IMR-90 (cell line): ENCODE results near the gene SLC25A33.
"Not testable (repeated sequence)": the region's sequence is repeated elsewhere in the genome, so short reads cannot be mapped to it uniquely, and the experiment has no call there.

Experiments used
- BHLHE40 ChIP-seq: fragments of 150-350 bp; IDR thresholded peaks from 2 replicates; pipeline ENCODE4 v1.6.1; 2016; ENCODE audit warnings: mild to moderate bottlenecking, low read depth, low read length
- CEBPB ChIP-seq: IDR thresholded peaks from 2 replicates; pipeline ENCODE4 v1.6.1; 2012; ENCODE audit warnings: low read depth, low read length, improper control_type of control experiment
- CTCF ChIP-seq: conservative IDR thresholded peaks from 2 replicates; pipeline ENCODE4 v1.5.1; 2012; ENCODE audit warnings: mild to moderate bottlenecking, low read depth, low read length, improper control_type of control experiment
- ELK1 ChIP-seq: fragments of 150-350 bp; IDR thresholded peaks from 2 replicates; pipeline ENCODE4 v1.6.1; 2016; ENCODE audit warnings: low read depth, mild to moderate bottlenecking, low read length, moderate library complexity, borderline replicate concordance
- FOS ChIP-seq: fragments of 150-350 bp; IDR thresholded peaks from 2 replicates; pipeline ENCODE4 v1.6.1; 2016; ENCODE audit warnings: low read depth, low read length
- MAFK ChIP-seq: IDR thresholded peaks from 2 replicates; pipeline ENCODE4 v1.6.1; 2012; ENCODE audit warnings: low read depth, low read length, improper control_type of control experiment
- MXI1 ChIP-seq: IDR thresholded peaks from 2 replicates; pipeline ENCODE4 v1.6.1; 2012; ENCODE audit warnings: low read depth, mild to moderate bottlenecking, low read length, moderate library complexity, borderline replicate concordance
- NFE2L2 ChIP-seq: fragments of 150-350 bp; IDR thresholded peaks from 2 replicates; pipeline ENCODE4 v1.6.1; 2016; ENCODE audit warnings: low read depth, mild to moderate bottlenecking, low read length
- POLR2A ChIP-seq: IDR thresholded peaks from 2 replicates; pipeline ENCODE4 v1.6.1; 2012; ENCODE audit warnings: mild to moderate bottlenecking, low read depth, low read length
- RAD21 ChIP-seq: IDR thresholded peaks from 2 replicates; pipeline ENCODE4 v1.6.1; 2012; ENCODE audit warnings: low read length, improper control_type of control experiment
- RCOR1 ChIP-seq: IDR thresholded peaks from 2 replicates; pipeline ENCODE4 v1.6.1; 2012; ENCODE audit warnings: mild to moderate bottlenecking, low read length, improper control_type of control experiment; ENCODE audit not compliant: insufficient replicate concordance
- RFX5 ChIP-seq: IDR thresholded peaks from 2 replicates; pipeline ENCODE4 v1.8.0; 2012; ENCODE audit warnings: low read depth, mild to moderate bottlenecking, low read length, moderate library complexity
- SMC3 ChIP-seq: fragments of 150-350 bp; IDR thresholded peaks from 2 replicates; pipeline ENCODE4 v1.6.1; 2016; ENCODE audit warnings: low read depth, mild to moderate bottlenecking, antibody characterized with exemption, low read length, moderate library complexity
- USF2 ChIP-seq: fragments of 150-350 bp; IDR thresholded peaks from 2 replicates; pipeline ENCODE4 v1.6.1; 2017; ENCODE audit warnings: mild to moderate bottlenecking, antibody characterized with exemption, low read length, low read depth

- not testable (repeated sequence) for TF ChIP-seq CTCF, MAFK, RFX5, MXI1, POLR2A, RAD21, BHLHE40, USF2, CEBPB, FOS, NFE2L2, ELK1, SMC3, RCOR1
These were observed 85.8 kb downstream of the SLC25A33 start for GRCh38 chr1:9625030-9625429.
